Measurements from ENCODE around the gene PIP5K1A.

PIP5K1A gene

DNA sequence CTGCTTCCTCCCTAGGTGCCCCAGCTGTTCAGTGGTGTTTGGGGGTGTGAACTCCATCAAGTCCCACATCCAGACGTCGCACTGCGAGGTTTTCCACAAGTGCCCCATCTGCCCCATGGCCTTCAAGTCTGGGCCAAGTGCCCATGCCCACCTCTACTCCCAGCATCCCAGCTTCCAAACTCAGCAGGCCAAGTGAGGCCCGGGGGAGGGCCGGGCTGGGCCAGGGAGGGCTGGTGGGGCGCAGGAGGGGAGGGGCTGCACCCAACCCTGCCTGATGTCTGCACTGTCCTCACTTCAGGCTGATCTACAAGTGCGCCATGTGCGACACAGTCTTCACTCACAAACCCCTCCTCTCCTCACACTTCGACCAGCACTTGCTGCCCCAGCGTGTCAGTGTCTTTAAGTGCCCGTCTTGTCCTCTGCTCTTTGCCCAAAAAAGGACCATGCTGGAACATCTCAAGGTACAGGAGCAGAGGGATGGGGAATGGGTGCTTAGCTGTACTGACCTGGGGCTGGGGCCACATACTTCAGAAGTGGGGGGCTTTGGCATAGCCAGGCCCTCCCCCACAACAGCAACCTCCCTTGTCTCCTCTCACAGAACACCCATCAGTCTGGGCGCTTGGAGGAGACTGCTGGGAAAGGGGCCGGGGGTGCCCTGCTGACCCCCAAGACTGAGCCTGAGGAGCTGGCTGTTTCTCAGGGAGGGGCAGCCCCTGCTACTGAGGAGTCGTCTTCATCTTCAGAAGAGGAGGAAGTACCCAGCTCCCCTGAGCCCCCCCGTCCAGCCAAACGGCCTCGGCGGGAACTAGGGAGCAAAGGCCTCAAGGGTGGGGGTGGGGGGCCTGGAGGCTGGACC is 91.0 kb downstream of the PIP5K1A start:
- ChIA-PET POLR2A (interaction anchor here (0.6 kb wide), 1 partner anchor 11 kb away, joined by 3 read pairs; no protein-coding TSS in a partner anchor), CTCF (interaction anchor here (0.9 kb wide), 1 partner anchor 12 kb away, joined by 3 read pairs; no protein-coding TSS in a partner anchor)

DNA sequence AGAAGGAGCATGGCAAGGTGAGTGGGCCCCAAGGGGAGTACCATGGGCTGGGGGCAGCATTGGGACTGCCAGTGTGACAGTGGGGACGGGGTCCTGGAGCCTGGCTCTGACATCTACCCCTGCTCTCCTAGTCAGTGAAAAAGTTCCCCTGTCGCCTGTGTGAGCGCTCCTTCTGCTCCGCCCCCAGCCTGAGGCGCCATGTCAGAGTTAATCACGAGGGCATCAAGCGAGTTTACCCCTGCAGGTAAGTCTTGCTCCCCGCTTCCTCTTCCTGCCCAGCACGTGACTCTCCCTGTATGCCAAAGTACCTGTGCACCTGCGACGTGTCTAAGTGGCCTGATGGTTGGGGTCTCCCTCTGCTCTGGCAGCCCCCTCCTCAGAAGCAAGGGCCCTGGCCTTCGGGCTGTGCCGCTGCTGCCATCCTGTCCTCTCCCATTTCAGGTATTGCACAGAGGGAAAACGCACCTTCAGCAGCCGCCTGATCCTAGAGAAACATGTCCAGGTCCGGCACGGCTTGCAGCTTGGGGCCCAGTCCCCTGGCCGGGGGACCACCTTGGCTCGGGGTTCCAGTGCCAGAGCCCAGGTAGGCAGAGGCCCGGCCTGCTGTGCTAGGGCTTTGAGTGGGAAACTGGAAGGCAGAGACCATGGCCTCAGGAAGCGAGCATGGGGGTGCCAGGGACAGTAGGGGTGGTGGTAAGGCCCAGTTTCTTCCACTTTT is 91.8 kb downstream of the PIP5K1A start:
- ChIA-PET CTCF (interaction anchor here (0.9 kb wide), 1 partner anchor 11 kb away, joined by 3 read pairs; no protein-coding TSS in a partner anchor), POLR2A (interaction anchor here (0.6 kb wide), 1 partner anchor 11 kb away, joined by 3 read pairs; no protein-coding TSS in a partner anchor)
- TF ChIP-seq LEF1 (IDR thresholded peaks at IDR 0.05; ENCODE audit: borderline replicate concordance) (no peak), HDGF (IDR thresholded peaks at IDR 0.05; ENCODE audit: borderline replicate concordance) (no peak), FOXA1 (IDR thresholded peaks at IDR 0.05) (no peak), BHLHE40 (IDR thresholded peaks at IDR 0.05; ENCODE audit: borderline replicate concordance) (no peak), SP1 (IDR thresholded peaks at IDR 0.05) (no peak), ELF4 (IDR thresholded peaks at IDR 0.05) (no peak), NFRKB (IDR thresholded peaks at IDR 0.05) (no peak), CTBP1 (IDR thresholded peaks at IDR 0.05; ENCODE audit: borderline replicate concordance) (no peak), ZNF384 (IDR thresholded peaks at IDR 0.05) (no peak), FOXM1 (IDR thresholded peaks at IDR 0.05; ENCODE audit: borderline replicate concordance) (no peak)
- no peak for DNase-seq (ENCODE audit: extremely low spot score)

More for the DNA sequence above, 91.0 kb downstream of the PIP5K1A start:
- TF ChIP-seq FOXM1 (IDR thresholded peaks at IDR 0.05; ENCODE audit: borderline replicate concordance), result no peak
- TF ChIP-seq ELF4 (IDR thresholded peaks at IDR 0.05), result no peak
- no peak for TF ChIP-seq FOXK2 (IDR thresholded peaks at IDR 0.05)
- TF ChIP-seq, protein P1, sequence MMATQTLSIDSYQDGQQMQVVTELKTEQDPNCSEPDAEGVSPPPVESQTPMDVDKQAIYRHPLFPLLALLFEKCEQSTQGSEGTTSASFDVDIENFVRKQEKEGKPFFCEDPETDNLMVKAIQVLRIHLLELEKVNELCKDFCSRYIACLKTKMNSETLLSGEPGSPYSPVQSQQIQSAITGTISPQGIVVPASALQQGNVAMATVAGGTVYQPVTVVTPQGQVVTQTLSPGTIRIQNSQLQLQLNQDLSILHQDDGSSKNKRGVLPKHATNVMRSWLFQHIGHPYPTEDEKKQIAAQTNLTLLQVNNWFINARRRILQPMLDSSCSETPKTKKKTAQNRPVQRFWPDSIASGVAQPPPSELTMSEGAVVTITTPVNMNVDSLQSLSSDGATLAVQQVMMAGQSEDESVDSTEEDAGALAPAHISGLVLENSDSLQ (IDR thresholded peaks at IDR 0.05), result no peak
- TF ChIP-seq SUZ12 (IDR thresholded peaks at IDR 0.05), result no peak
- TF ChIP-seq BHLHE40 (IDR thresholded peaks at IDR 0.05; ENCODE audit: borderline replicate concordance), result no peak
- no peak for TF ChIP-seq LEF1 (IDR thresholded peaks at IDR 0.05; ENCODE audit: borderline replicate concordance)
- no peak for TF ChIP-seq NFRKB (IDR thresholded peaks at IDR 0.05)
- no peak for TF ChIP-seq FOXA1 (IDR thresholded peaks at IDR 0.05)
- TF ChIP-seq ARNT (IDR thresholded peaks at IDR 0.05), result no peak
- TF ChIP-seq ZNF384 (IDR thresholded peaks at IDR 0.05), result no peak
- TF ChIP-seq HDGF (IDR thresholded peaks at IDR 0.05; ENCODE audit: borderline replicate concordance), result no peak
- TF ChIP-seq TARDBP (IDR thresholded peaks at IDR 0.05), result no peak
- TF ChIP-seq CTBP1 (IDR thresholded peaks at IDR 0.05; ENCODE audit: borderline replicate concordance), result no peak
- no peak for TF ChIP-seq SP1 (IDR thresholded peaks at IDR 0.05)
- no peak for TF ChIP-seq L3MBTL2 (conservative IDR thresholded peaks at IDR 0.05)
- DNase-seq (ENCODE audit: extremely low spot score), result no peak

DNA sequence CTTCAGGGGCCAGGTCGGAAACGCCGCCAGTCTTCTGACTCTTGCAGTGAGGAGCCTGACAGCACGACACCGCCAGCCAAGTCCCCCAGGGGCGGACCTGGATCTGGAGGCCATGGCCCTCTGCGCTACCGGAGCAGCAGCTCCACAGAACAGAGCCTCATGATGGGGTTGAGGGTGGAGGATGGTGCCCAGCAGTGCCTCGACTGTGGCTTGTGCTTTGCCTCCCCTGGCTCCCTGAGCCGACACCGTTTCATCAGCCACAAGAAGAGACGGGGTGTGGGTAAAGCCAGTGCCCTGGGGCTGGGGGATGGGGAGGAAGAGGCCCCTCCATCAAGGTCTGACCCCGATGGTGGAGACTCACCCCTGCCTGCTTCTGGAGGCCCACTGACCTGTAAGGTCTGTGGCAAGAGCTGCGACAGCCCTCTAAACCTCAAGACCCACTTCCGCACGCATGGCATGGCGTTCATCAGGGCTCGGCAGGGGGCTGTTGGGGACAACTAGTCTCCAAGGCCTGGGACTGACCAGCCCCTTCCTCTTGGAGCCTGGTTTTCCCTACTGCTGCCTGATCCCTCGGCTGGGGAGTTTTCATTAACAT is 92.5 kb downstream of the PIP5K1A start:
- POLR2A ChIA-PET, result no interaction called here
- no peak for TF ChIP-seq TARDBP (IDR thresholded peaks at IDR 0.05)
- TF ChIP-seq BHLHE40 (IDR thresholded peaks at IDR 0.05; ENCODE audit: borderline replicate concordance), result no peak
- no peak for TF ChIP-seq ELF4 (IDR thresholded peaks at IDR 0.05)
- TF ChIP-seq LEF1 (IDR thresholded peaks at IDR 0.05; ENCODE audit: borderline replicate concordance), result no peak
- TF ChIP-seq HDGF (IDR thresholded peaks at IDR 0.05; ENCODE audit: borderline replicate concordance), result no peak
- TF ChIP-seq ARNT (IDR thresholded peaks at IDR 0.05), result no peak
- TF ChIP-seq, protein P1 (IDR thresholded peaks at IDR 0.05), result no peak
- no peak for TF ChIP-seq FOXA1 (IDR thresholded peaks at IDR 0.05)
- CTCF ChIA-PET, result no interaction called here
- DNase-seq (ENCODE audit: extremely low spot score), result no peak

DNA sequence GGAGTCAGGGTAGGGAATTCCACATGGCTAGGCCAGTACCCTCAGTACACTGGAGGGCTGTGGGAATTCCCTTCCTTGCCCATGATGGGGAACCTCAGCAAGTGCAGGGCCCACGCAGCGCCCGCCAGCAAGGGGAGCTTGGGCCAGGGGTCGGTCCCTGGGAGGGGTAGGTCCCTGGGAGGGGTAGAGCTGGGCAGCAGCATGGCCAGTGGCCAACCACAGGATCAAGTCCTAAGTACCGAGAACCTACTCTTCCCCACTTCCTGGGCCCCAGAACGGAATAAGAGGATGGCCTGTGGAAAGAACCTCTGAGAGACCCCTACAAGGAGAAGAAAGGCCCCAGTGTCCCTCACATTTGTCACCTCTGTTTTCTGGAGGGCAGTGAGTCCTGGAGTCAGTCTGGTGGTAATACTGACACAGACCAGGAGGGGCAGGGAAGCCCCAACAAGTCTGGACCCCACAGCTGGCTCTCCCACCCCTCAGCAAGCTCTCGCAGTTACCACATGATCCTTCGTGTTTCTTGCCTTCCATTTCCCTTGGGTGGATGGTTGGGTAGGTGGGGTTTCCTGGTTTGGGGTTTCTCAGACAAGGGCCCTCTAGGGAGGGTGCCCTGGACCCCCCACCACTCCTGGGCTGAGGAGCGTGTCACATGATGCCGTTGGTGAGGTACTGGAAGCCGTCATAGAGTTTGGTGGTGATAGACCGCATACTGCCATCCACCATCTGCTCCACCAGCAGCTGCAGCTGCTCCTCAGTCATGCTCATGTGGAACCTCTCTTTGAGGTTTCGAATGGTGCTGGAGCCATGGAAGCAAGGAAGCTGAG is 94.1 kb downstream of the PIP5K1A start:
- no peak for TF ChIP-seq FOXA1 (IDR thresholded peaks at IDR 0.05)
- no peak for TF ChIP-seq L3MBTL2 (conservative IDR thresholded peaks at IDR 0.05)
- no peak for TF ChIP-seq ELF4 (IDR thresholded peaks at IDR 0.05)
- no peak for TF ChIP-seq CTBP1 (IDR thresholded peaks at IDR 0.05; ENCODE audit: borderline replicate concordance)
- no peak for TF ChIP-seq ARNT (IDR thresholded peaks at IDR 0.05)
- TF ChIP-seq SUZ12 (IDR thresholded peaks at IDR 0.05), result no peak
- TF ChIP-seq BHLHE40 (IDR thresholded peaks at IDR 0.05; ENCODE audit: borderline replicate concordance), result no peak
- TF ChIP-seq LEF1 (IDR thresholded peaks at IDR 0.05; ENCODE audit: borderline replicate concordance), result no peak
- no peak for TF ChIP-seq SP1 (IDR thresholded peaks at IDR 0.05)
- TF ChIP-seq, protein P1 (IDR thresholded peaks at IDR 0.05), result no peak
- no peak for TF ChIP-seq ZNF384 (IDR thresholded peaks at IDR 0.05)
- CTCF ChIA-PET, result interaction anchor here (0.6 to 11.2 kb wide), 4 partner anchors 34 to 96 kb away, joined by 3 to 105 read pairs (median 6); partner anchors contain the start of gene PI4KB
- DNase-seq (ENCODE audit: extremely low spot score), result no peak
- POLR2A ChIA-PET, result interaction anchor here (0.6 to 3.5 kb wide), 6 partner anchors 8 to 107 kb away, joined by 3 to 20 read pairs (median 4); partner anchors contain the start of genes PSMB4 and ZNF687

Measured in HEK293T (cell line).